MM.1S (cell line): ENCODE results near the gene HCRTR1.

Source experiments
- CTCF ChIP-seq: fragments of 300-600 bp; sonication (generic); IDR thresholded peaks from 2 replicates; pipeline ENCODE4 v1.5.1; 2016; ENCODE audit warnings: antibody characterized with exemption, low read length, mixed read lengths
- EZH2 ChIP-seq: fragments of 300-600 bp; sonication (generic); optimal IDR thresholded peaks from 2 replicates; pipeline ENCODE3; 2017; ENCODE audit warnings: low read depth, mild to moderate bottlenecking, antibody characterized with exemption, low read length, mixed read lengths

GRCh38 chr1:31670593-31670964 is 53.1 kb downstream of the HCRTR1 start:
- TF ChIP-seq EZH2 (no peak), CTCF (no peak)
